HG02884 (cell line): ENCODE data around the gene ZBTB44.

Experiments
- ATAC-seq: cut with Tn5 transposase; IDR thresholded peaks from one replicate; pipeline ENCODE4 v1.9.1; 2021; ENCODE audit warnings: mild to moderate bottlenecking, moderate library complexity; ENCODE audit not compliant: unreplicated experiment

The ZBTB44 gene

GRCh38 chr11:130180491-130180890, 134.2 kb downstream of the ZBTB44 start:
- peak; percentile 68 for ATAC-seq

- no peak for ATAC-seq
Measured at GRCh38 chr11:130179396-130180306, 135.1 kb downstream of the ZBTB44 start.

- no peak for ATAC-seq
Measured at GRCh38 chr11:130178441-130179339, 136.0 kb downstream of the ZBTB44 start.

- no peak for ATAC-seq
Measured at GRCh38 chr11:130177782-130178181, 136.9 kb downstream of the ZBTB44 start.
